ENCODE measurements around the gene SPPL3. TPM values are rescaled to one million over a fixed set of nuclear protein-coding genes. Genes with fewer than 3 reads are reported as not detected.

The SPPL3 gene
- total and polyA plus RNA-seq, 2 experiments from 2014 or later, result 10.9 to 27.8 TPM

- Histone ChIP-seq H3K4me3 (no peak overlapping the region), H4K20me1 (replicated peaks; ENCODE audit: insufficient read depth) (no peaks in the 10 kb centered on the region), H3F3A (replicated peaks; ENCODE audit: low read depth) (no peaks in the 10 kb centered on the region), H3K27ac (ENCODE audit: low read depth) (no peak overlapping the region), H3K9me2 (ENCODE audit: insufficient read depth) (no peaks in the 10 kb centered on the region), H3K27me3 (ENCODE audit: insufficient read depth) (no peaks in the 10 kb centered on the region), H3K4me1 (ENCODE audit: insufficient read depth) (no peaks in the 10 kb centered on the region), H2AFZ (no peak overlapping the region), H3K4me2 (no peak overlapping the region), H3K36me3 (ENCODE audit: insufficient read depth) (no peaks in the 10 kb centered on the region), H3K79me2 (replicated peaks; ENCODE audit: insufficient read depth) (no peaks in the 10 kb centered on the region)
- no peaks in the 10 kb centered on the region; the same call in 2 of the 3 replicates for H3K9me3 Mint-ChIP-seq
- DNase-seq (ENCODE audit: low spot score) (no peak), ATAC-seq (no peak)
- no peaks in the 10 kb centered on the region for H3K36me3 Mint-ChIP-seq (ENCODE audit: low read depth)
- H3K4me3 Mint-ChIP-seq, result no peak overlapping the region
- H3K27me3 Mint-ChIP-seq (ENCODE audit: insufficient read depth, low read depth, poor library complexity), result no peaks in the 10 kb centered on the region
- no peak overlapping the region for H3K27ac Mint-ChIP-seq
- no peaks in the 10 kb centered on the region; the same call in 2 of the 3 replicates for H3K4me1 Mint-ChIP-seq
- TF ChIP-seq ZNF114 (CRISPR knock-in tag; IDR thresholded peaks at IDR 0.05) (no peak), STAT1 (IDR thresholded peaks at IDR 0.05; ENCODE audit: unreplicated experiment) (no peak)
Measured at GRCh38 chr12:120748242-120748641, 155.9 kb downstream of the SPPL3 start.

- H3K4me2 ChIP-seq, result no peak overlapping the region
- H3F3A ChIP-seq (replicated peaks; ENCODE audit: low read depth), result no peaks in the 10 kb centered on the region
- DNase-seq (ENCODE audit: low spot score) (peak; percentile 17), ATAC-seq (no peak)
- H4K20me1 ChIP-seq (replicated peaks; ENCODE audit: insufficient read depth), result no peaks in the 10 kb centered on the region
- H3K27me3 Mint-ChIP-seq (ENCODE audit: insufficient read depth, low read depth, poor library complexity), result peaks cover 3% of the 10 kb centered on the region
- no peaks in the 10 kb centered on the region for H3K79me2 ChIP-seq (replicated peaks; ENCODE audit: insufficient read depth)
- no peaks in the 10 kb centered on the region; the same call in 2 of the 3 replicates for H3K4me1 Mint-ChIP-seq
- H3K4me1 ChIP-seq (ENCODE audit: insufficient read depth), result no peaks in the 10 kb centered on the region
- H3K27me3 ChIP-seq (ENCODE audit: insufficient read depth), result no peaks in the 10 kb centered on the region
- TF ChIP-seq ZNF462 (CRISPR knock-in tag; IDR thresholded peaks at IDR 0.05), result no peak
- no peak for TF ChIP-seq JUNB (IDR thresholded peaks at IDR 0.05; ENCODE audit: unreplicated experiment)
- TF ChIP-seq ETS1 (IDR thresholded peaks at IDR 0.05), result no peak
- TF ChIP-seq STAT1 (IDR thresholded peaks at IDR 0.05; ENCODE audit: unreplicated experiment), result no peak
- no peak for TF ChIP-seq REST (IDR thresholded peaks at IDR 0.05; ENCODE audit: unreplicated experiment)
- 0 out of 2 replicates have a peak overlapping the region, but pooled peaks have one; percentile 43 for H2AFZ ChIP-seq
- H3K27ac ChIP-seq (ENCODE audit: low read depth), result no peak overlapping the region
- H3K9me3 Mint-ChIP-seq, result no peaks in the 10 kb centered on the region
- no peak overlapping the region for H3K4me3 ChIP-seq
- H3K27ac Mint-ChIP-seq, result no peak overlapping the region
- no peaks in the 10 kb centered on the region for H3K36me3 Mint-ChIP-seq (ENCODE audit: low read depth)
- H3K9me2 ChIP-seq (ENCODE audit: insufficient read depth), result no peaks in the 10 kb centered on the region
- H3K36me3 ChIP-seq (ENCODE audit: insufficient read depth), result no peaks in the 10 kb centered on the region
- no peak overlapping the region; the same call in 2 of the 3 replicates for H3K4me3 Mint-ChIP-seq
Measured at GRCh38 chr12:120744922-120745493, 159.2 kb downstream of the SPPL3 start.

All from GM23338 (cell line).